BE2C (cell line): ENCODE data around the gene CALB2.

Source experiments
- DNase-seq: peaks from one replicate; pipeline ENCODE4 v3.0.0-alpha.2; 2020
- H3K27me3 ChIP-seq: fragments of 250-450 bp; sonication (Bioruptor Pico); 2 replicates; pipeline ENCODE4 v1.5.1; 2020; ENCODE audit warnings: mild to moderate bottlenecking
- H3K36me3 ChIP-seq: fragments of 250-450 bp; sonication (Bioruptor Pico); 2 replicates; pipeline ENCODE4 v1.5.1; 2020; ENCODE audit warnings: mild to moderate bottlenecking
- H3K4me1 ChIP-seq: fragments of 250-450 bp; sonication (Bioruptor Pico); 2 replicates; pipeline ENCODE4 v1.5.1; 2020
- H3K4me3 ChIP-seq: 2 replicates; pipeline ENCODE4 v1.5.1; 2011; ENCODE audit warnings: low read depth, low read length
- H3K9me3 ChIP-seq: fragments of 250-450 bp; sonication (Bioruptor Pico); 2 replicates; pipeline ENCODE4 v1.5.1; 2020
- TF ChIP-seq, protein P1 (sequence below): IDR thresholded peaks from 2 replicates; pipeline ENCODE4 v1.5.1; 2012; ENCODE audit warnings: mild to moderate bottlenecking, low read depth, low read length

CALB2 gene

DNA sequence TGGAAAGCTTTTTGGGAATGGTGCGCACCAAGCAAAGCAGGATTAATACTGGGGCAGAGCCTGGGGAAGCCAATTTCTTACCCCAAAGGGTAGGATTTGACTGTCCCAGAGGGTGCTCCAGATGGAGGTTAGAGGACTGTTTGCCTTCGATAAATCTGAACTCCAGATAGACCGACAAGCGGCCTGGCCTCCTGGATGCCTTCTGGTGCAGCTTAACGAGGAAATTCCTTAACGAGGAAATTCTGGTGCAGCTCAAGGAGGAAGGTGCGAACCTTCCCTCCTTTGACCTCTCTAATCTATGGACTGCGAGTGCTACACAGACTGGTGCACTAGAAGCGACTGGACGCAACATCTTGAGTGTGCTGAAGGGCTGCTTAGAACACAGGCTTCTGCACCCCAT, 6.5 kb downstream of the CALB2 start:
- Histone ChIP-seq H3K4me3 (no peak overlapping the region), H3K36me3 (no peaks in the 10 kb centered on the region), H3K4me1 (no peaks in the 10 kb centered on the region), H3K9me3 (no peaks in the 10 kb centered on the region), H3K27me3 (peaks cover 26% of the 10 kb centered on the region)
- DNase-seq, result no peak
- TF ChIP-seq, protein P1, sequence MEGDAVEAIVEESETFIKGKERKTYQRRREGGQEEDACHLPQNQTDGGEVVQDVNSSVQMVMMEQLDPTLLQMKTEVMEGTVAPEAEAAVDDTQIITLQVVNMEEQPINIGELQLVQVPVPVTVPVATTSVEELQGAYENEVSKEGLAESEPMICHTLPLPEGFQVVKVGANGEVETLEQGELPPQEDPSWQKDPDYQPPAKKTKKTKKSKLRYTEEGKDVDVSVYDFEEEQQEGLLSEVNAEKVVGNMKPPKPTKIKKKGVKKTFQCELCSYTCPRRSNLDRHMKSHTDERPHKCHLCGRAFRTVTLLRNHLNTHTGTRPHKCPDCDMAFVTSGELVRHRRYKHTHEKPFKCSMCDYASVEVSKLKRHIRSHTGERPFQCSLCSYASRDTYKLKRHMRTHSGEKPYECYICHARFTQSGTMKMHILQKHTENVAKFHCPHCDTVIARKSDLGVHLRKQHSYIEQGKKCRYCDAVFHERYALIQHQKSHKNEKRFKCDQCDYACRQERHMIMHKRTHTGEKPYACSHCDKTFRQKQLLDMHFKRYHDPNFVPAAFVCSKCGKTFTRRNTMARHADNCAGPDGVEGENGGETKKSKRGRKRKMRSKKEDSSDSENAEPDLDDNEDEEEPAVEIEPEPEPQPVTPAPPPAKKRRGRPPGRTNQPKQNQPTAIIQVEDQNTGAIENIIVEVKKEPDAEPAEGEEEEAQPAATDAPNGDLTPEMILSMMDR, result no peak

DNA sequence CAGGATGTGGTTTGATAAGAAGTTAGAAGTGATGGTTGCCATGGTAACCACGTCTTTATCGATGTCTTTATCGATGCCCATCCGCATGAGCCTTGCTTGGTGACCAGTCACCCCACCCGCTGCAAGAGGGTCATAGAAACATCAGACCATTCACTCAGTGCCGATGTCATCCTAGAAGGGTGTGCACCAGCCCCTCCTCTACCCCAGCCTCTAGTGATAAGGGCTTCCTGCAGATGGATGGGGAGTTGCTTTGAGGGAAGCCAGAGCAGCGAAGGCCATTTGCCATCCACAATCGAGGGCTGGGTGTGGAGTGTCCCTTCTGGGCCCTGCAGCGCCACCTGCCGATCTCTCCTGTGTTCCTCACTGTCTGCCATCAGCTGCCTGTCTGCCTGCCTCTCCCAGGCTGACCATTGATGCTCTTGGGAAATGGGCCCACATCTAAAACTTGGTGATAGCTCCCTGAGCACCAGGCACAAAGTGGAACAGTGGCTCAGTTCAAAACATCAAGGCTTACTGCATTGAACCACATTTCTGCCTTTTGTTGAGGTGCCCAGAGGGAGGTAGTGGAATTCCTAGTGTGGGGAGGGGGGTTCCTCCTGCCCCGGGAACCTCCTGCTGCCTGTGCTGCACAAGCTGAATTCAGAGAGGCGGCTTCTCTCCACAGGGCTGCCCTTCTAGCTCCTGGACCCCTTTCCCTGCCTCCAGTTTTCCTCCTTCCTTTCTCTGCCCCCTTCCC, 8.9 kb downstream of the CALB2 start:
- no peaks in the 10 kb centered on the region for H3K4me1 ChIP-seq
- H3K9me3 ChIP-seq, result no peaks in the 10 kb centered on the region
- H3K27me3 ChIP-seq, result peaks cover 37% of the 10 kb centered on the region
- H3K36me3 ChIP-seq, result no peaks in the 10 kb centered on the region
- TF ChIP-seq, protein P1, result peak; percentile 85
- no peak overlapping the region for H3K4me3 ChIP-seq
- DNase-seq, result peak; percentile 86

DNA sequence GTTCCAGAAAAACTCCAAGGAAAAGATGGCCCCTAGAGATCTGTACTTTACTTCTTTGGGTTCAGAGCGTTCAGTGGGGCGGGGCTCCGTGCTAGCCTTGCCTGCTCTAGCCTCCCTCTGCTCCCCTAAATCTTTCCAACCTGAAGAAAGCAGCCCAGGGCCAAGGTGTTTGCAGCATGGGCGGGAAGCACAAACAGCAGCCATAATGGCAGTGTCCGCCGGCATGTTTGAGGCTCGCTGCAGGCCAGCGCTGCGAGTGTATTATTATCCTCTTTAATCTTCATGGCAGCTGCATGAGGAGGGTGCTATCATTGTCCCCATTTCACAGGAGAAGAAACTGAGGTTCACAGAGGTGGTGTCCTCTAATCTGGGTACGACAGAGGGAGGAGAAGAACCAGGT, 10.4 kb downstream of the CALB2 start:
- no peak overlapping the region for H3K4me3 ChIP-seq
- H3K4me1 ChIP-seq, result no peaks in the 10 kb centered on the region
- no peak for DNase-seq
- TF ChIP-seq, protein P1, result no peak
- H3K27me3 ChIP-seq, result peaks cover 40% of the 10 kb centered on the region
- no peaks in the 10 kb centered on the region for H3K36me3 ChIP-seq
- H3K9me3 ChIP-seq, result no peaks in the 10 kb centered on the region

DNA sequence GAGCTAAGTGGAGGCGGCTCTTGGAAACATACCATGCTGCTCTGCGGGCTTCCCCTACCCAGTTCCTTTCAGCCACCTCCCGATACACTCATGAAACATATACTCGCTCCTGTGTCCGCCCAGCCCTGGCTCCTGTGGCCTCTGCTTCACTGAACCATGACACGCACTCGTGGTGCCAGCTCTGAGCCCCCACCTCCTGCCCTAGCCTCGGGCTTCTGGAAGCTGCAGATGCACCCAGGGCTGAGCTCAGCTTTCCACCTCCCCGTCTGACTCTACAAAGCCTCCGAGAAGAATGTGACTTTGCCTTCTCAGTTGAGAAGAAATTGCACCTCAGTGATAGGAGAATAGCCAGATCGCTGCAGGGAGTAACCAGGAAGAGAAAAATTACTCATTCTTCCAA, 11.0 kb downstream of the CALB2 start:
- Histone ChIP-seq H3K4me3 (no peak overlapping the region), H3K36me3 (no peaks in the 10 kb centered on the region), H3K9me3 (no peaks in the 10 kb centered on the region), H3K27me3 (peaks cover 34% of the 10 kb centered on the region), H3K4me1 (no peaks in the 10 kb centered on the region)
- DNase-seq, result no peak
- TF ChIP-seq, protein P1, result no peak

DNA sequence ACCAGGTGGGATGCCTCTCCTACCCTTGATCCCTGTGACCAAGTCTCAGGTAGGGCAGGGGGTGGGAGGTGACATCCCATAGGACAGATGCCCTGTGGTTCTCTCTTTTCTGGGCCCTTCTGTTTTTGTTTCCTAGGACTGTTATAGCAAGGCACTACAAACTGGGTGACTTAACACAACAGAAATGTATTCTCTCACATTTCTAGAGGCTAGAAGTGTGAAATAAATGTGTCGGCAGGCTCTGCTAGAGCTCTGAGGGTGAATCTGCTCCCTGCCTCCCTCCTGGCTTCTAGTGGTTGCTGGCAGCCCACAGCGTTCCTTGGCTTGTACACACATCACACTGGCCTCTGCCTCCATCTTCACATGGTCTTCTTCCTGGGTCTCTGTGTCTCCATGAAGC, 12.7 kb downstream of the CALB2 start:
- no peak overlapping the region for H3K4me3 ChIP-seq
- no peaks in the 10 kb centered on the region for H3K4me1 ChIP-seq
- TF ChIP-seq, protein P1, result no peak
- no peak for DNase-seq
- peaks cover 35% of the 10 kb centered on the region for H3K27me3 ChIP-seq
- no peaks in the 10 kb centered on the region for H3K9me3 ChIP-seq
- no peaks in the 10 kb centered on the region for H3K36me3 ChIP-seq

DNA sequence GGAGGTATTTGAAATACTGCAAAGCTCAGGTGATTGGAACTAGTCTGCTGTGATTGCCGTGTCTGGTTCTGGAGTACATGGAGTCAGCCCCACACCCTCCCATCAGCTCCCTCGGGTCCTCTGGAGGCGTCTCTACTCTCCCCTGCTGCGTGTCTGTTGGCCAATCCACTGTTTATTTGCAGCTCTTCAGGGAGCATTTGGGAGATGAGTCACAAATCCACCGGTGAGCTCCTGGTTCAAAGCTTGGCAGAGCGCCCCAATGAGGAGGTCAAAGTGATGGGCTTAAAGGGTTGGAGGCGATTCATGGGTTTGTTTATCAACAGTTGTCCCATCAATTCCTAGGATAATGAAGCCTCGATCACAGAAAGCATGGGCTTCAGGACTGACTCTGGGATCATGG, 14.6 kb downstream of the CALB2 start:
- no peaks in the 10 kb centered on the region for H3K4me1 ChIP-seq
- H3K9me3 ChIP-seq, result no peaks in the 10 kb centered on the region
- DNase-seq, result no peak
- H3K4me3 ChIP-seq, result no peak overlapping the region
- H3K36me3 ChIP-seq, result no peaks in the 10 kb centered on the region
- peaks cover 41% of the 10 kb centered on the region for H3K27me3 ChIP-seq
- TF ChIP-seq, protein P1, result no peak
